GM19395 (cell line): ENCODE results near the gene SPON1.
"Not testable (repeated sequence)": the region's sequence is repeated elsewhere in the genome, so short reads cannot be mapped to it uniquely, and the experiment has no call there.

Source experiments
- ATAC-seq: cut with Tn5 transposase; IDR thresholded peaks from one replicate; pipeline ENCODE4 v1.9.1; 2021; ENCODE audit warnings: mild to moderate bottlenecking, moderate library complexity; ENCODE audit not compliant: unreplicated experiment

SPON1 gene

DNA sequence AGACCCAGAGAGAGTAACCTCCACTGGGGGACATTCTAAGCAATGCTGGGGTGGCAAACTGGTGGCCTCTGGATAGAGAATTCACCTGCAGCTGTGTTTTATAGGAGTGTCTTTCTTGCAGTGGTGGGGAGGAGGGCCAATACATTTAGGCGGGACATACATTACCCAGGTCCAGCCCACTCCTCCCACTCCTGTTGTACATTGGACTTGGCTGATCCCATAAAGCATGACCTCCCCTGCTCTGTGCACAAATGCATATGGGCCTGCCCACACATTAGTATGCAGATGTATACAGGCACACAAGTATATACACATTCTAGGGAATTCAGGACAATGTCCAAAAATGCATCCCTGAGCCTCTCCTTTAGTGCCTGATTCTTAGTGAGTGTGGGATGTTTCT, 297.4 kb downstream of the SPON1 start:
- no peak for ATAC-seq

DNA sequence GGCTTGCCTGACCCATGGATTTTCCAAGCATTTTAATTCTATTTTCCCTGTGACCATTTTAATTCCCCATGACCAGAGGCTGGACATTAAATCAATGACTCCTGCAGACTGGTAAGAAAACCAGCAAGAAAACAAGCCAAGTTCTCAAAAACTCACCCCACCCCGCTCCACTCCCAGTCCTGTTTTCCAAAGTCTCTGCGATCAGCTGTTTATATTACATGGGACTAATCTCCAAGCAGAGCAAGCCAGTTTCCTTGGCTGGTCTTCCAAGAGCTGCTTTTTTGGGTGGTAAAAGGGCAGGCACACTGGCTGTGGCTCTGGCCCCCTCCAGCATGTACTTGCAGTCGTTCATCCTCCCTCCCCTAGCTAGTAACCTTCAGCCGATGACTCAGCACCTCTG, 298.5 kb downstream of the SPON1 start:
- ATAC-seq = no peak

DNA sequence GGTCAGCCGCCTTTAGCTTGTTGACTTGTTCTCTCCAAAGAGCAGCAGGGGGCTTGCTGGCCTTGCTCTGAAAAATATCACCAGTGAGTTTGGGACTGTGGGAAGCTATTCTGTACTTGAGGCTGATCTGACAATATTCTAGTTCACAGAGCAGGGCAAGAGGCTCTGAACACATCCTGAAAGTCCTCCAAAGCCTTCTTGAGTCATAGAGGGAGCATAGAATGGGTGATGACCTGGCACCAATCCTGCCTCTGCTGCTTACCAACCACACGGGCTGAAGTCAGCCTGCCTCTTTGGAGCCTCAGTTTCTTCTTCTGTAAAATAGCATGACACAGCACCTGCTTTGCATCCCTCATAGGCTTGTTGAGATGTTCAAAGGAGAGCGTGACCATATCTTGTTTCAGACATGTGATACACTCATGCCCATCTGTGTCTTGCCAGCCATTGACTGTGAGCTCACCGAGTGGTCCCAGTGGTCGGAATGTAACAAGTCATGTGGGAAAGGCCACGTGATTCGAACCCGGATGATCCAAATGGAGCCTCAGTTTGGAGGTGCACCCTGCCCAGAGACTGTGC, 299.8 kb downstream of the SPON1 start:
- no peak for ATAC-seq

DNA sequence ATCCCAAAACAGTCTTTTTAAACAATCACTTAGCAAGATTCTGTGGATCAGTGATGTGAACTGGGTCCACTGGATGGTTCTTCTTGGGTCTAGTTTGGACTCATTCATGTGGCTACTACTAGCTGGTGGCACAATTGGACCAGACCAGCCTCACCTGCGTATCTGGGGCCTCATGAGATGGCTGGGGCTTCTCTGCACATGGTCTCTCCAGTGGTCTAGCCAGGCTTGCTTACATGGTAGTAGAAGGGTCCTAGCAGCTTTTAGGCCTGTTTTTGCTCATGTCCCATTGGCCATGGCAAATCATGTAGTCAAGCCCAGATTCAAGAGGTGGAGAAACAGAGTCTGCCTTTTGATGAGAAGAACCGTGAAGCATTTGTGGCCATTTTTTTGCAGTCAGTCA, 302.4 kb downstream of the SPON1 start:
- no peak for ATAC-seq

DNA sequence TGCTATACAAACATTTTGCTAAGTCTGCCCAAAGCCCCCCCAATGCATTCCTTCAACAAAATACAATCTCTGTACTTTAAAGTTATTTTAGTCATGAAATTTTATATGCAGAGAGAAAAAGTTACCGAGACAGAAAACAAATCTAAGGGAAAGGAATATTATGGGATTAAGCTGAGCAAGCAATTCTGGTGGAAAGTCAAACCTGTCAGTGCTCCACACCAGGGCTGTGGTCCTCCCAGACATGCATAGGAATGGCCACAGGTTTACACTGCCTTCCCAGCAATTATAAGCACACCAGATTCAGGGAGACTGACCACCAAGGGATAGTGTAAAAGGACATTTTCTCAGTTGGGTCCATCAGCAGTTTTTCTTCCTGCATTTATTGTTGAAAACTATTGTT, 304.1 kb downstream of the SPON1 start:
- ATAC-seq = no peak

DNA sequence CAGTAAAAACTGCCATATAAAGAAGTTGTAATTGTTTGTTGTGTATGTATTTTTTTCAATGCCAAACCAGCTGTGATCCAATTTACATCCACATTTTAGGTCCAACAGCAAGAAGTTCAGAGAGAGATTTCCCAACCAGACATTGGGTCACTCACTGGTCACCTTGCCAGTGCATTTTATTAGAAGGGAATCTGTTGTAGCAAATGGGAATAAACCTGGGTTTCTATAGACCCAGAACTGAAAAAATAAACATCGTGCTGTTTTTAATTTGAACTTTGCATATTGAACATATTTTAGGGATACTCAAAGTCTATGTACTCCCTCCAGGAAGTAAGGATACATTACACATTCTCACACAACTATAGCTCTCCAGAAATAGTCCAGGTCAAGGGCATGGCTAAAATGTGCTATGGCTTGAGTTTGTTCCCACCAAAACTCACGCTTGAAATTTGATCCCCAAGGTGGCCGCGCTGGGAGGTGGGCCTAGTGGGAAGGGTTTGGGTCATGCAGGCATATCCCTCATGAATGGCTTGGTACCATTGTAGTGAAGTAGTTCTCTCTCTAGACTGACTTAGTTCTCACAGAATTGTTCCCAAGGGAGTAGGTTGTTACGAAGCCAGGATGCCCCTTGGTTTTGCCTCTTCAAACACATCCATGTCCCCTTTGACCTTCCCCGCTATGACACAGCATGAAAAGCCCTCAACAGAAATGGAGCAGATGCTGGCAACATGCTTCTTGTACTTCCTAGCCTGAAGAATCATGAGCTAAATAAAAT, 305.5 kb downstream of the SPON1 start:
- no peak for ATAC-seq

DNA sequence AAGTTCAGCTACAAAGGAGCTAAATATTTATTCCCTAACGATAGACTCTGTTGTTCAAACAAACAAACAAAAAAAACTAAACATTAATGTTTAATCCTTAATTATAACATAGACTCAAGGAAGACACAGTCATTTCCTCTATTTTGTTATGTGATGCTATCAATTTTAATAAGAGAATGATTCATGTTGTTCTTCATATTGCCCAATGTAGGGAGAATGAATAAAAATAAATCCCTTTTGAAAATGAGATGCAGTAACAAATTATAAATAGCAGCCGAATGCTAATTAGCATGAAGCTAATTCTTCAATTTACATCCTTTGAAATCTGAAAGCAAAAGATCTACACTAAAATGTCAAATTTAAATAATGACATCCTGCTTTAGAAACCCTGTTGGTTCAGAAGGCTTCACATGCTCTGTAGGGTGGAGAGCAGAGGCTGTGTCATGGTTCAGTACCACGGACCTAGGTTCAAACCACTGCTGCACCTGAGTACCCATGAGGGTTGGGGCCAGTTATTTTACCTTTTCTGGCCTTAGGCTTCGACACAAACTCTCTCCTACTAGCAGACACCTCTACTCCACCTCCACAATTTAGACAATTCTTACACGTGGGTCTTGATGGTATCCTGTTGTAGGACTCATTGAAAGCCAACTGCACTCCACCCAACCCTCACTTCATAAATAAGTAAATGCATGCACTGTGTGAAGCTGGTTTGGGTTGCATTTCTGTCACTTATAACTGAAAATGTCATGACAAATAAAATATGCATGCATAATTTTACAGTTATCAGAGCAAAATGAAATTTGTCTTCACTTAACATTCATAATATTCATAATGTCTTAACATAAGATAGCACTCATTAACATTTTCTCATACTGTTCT, 307.4 kb downstream of the SPON1 start:
- no peak for ATAC-seq

DNA sequence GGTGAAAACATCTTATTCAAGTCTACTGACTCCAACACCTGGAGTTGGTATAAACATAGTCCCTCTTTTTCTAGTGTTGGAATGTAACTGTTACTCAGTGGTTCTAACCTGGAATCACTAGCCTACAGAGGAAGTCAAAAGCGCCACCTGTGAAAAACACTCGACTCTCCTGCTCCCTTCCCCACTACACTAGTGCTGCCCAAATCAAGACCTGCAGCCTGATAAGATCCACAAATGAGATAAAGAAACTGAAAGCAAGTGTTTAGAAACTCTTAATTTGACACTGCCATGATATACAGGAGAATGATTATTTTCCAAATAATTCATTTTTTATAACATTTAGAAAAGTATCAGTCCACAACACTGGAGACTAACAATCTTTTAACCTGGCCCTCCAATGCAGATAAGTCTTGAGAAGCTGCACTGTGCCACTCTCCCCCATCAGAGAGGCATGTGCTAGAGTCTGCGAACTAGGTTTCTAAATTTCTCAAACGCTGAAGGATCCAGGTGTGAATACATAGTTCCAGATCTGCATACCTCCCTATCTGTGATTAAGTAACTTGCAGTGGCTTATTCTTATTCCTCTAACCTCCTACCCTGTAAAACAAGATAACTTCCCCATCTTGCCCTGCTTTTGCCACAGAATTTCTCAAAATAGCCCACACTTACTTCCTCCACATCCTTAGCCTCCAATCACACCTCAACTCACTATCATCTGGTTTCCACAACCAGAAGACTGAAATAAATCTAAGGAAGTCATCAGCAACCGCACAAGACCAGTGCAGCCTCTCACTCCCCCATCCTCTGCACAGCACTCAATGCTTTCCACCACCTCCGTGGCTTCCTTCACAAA, 308.4 kb downstream of the SPON1 start:
- ATAC-seq = peak; percentile 77

DNA sequence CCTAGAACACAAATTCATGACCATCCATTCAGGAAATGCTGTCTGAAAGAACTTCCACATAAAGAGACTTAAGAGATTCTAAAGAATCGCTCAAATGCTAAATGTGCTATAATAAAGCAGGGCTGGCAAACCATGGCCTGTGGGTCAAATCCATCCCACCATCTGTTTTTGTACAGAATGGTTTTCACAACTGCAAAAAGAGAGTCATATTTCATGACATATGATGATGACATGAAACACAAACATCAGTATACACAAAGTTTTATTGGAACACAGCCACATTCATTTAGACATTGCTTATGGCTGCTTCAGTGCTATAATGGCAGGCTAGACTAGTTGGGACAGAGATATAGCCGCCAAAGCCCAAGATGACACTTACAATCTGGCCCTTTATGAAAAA, 311.4 kb downstream of the SPON1 start:
- ATAC-seq = no peak

DNA sequence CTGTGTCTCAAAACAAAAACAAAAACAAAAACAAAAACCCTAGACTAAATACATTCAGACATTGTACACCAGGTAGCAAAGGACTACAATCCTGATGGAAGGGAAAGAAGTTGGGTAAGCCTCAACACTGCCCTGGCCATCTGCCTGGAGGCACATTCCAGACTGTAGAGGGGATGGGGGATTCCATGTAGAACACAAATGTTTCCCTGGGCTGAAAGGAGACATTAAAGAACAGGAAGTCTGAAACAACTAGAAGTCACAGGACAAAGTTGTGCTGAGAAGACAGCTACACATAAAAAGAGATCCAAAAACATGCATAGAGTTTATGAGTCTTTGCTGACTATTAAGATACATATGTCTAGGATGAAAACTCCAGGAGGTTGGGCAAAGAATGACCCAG, 312.6 kb downstream of the SPON1 start:
- no peak for ATAC-seq

DNA sequence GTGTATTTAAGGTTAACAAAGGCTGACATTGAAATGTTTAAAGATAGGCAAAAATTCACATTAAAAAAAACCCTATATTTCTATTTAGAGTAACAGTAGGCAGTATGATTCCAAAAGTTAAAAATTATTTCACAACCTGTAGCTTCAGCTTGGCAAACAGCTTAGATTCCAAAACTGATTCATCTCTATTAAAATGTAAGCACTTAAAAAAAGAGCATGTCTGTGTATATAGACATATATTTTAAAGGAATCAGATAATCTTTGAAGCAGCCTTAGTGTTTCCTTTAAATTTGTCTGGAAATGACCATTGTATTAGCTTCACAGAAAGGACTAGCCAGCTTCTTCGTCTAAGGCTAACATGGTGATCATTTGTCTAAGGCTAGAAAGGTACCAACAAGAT, 316.3 kb downstream of the SPON1 start:
- ATAC-seq = not testable (repeated sequence)

DNA sequence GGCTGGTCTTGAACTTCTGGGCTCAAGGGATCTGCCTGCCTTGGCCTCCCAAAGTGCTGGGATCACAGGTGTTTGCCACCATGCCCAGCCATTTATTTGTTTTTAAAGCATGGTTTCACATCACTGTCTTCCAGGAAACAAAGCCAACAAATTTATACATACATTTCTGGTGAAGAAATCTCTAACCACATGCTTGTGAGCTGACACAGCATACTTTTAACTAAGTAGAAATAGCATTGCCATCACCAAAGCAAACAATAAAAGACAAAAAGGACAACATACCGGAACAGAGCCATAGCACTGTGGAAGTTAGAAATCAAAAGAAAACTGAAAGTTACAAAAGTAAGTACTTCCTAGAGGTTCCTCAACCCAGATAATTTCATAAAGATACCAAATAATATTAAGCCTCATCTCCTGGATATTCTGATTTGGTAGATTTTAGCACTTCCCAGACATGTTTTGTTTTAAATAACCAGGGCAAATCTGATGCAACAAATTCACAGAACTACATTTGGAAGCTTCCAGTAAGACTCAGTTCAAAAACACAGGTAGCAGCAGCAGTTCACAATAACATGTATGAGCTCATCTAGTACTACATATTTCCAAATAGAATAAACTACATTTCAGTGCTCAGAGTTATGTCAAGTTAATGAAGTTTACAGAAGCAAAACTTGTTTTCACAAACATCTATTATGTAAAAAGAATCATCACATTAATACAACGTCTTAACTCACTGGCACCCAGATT, 325.8 kb downstream of the SPON1 start:
- ATAC-seq = no peak

DNA sequence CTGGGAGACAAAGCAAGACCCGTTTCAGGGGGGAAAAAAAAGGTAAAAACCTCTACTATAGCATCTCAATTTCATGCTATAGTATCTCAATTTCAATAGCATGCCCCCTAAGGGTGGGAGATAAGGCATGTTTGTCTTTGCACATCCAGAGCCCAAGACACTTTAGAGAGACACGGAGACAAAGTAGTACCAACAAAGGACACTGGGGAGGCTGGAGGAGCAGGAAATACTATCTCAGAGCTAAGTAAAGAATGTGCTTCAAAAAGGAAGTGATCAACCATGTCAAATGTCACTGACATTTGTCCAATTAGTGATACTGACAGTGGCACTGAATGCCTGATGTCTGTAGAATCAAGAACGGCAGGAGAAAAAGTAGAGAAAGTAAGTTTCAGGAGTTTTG, 327.9 kb downstream of the SPON1 start:
- ATAC-seq = no peak

DNA sequence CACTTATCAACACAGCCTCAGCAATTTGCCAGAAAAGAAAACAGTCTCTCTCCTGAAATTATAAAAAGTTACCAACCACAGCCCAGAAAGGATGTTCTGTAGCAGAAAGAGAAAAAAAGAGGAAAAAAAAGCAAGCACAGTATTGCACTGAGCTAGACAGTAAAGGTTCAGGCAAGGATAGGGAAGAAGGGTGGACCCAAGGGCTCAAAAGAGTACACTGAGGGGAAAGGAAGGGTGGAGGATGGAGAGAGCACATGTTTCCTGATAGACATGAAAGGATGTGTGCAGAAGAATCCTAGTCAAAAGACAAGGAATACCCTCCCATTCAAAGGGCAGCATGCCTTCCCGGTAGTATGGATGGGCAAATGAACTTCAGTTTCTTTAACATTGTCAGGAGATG, 337.4 kb downstream of the SPON1 start:
- no peak for ATAC-seq

DNA sequence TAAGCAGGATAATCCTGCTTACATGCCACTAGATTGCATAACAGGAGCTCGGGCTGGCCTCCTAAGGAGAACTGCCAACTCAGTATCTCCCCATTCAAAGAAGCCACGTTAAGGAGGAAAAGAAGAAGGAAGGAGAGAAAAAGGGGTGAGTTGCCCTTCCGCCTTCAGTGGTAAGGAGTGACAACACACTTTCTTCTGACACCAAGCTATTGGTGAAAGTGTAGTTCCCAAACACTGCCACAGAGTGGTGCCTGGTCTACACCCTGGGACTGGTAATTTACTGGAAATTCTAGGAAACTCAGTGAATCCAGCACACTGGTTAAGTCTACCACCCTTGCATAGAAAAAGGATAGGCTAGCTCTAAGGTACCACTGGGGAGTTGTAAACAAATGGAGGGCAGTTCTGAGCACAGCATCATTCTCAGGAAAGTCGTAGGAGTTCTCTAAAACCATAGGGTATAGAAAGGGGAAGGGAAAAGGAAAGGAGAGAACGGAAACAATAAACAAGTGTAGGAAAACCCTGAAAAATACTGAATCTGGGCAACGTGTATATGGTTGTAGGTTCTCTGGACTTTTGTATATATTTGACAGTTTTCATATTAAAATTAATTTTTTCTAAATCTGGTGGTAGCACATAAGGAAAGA, 338.3 kb downstream of the SPON1 start:
- ATAC-seq = peak; percentile 87

DNA sequence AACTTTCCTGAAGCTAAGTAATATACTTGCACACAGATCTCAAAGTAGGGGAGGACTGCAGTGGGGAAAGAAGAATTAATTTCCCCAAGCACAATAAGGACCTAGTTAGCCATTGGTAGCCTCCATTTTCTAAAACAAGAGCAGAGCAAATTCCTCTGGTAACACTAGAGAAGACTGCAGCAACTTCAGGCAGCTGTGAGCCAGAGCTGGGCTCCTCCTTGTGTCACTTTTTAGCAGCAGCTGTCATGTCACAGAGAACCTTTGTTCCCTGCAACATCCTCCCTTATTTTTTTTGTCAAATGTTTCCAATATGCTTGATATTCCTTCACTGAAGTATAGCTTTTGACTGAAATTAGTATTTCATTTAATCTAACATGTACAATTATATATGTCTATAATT, 342.1 kb downstream of the SPON1 start:
- no peak for ATAC-seq

DNA sequence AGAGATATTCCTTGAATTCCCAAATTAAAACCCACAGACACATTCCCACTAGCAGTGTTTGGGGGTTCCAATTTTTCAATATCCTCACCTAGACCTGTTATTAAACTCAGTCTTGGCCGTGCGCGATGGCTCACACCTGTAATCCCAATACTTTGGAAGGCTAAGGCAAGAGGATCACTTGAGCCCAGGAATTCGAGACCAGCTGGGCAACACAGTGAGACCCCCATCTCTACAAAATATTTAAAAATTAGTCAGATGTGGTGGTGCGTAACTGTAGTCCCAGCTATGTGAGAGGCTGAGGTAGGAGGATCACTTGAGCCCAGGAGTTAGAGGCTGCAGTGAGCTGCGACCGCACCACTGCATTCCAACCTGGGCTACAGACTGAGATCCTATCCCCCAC, 343.1 kb downstream of the SPON1 start:
- no peak for ATAC-seq

DNA sequence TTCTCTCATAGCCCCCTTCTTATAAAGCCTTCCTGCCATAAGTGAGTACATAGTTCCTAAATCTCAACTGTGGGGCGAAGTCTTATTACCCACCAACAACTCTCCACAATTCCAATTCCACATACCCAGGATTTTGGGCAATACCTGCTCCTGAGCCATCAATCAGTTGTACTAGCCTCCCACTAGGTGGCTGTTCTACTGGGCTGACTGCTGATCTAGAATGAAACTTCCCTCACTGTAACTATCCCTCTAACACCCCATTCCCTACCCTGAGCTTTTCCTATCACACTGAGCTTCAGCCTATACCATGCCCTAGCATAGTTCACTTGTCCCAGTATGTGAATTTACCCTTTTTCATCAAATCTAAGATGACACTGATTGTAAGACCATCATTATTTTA, 344.0 kb downstream of the SPON1 start:
- ATAC-seq = no peak

DNA sequence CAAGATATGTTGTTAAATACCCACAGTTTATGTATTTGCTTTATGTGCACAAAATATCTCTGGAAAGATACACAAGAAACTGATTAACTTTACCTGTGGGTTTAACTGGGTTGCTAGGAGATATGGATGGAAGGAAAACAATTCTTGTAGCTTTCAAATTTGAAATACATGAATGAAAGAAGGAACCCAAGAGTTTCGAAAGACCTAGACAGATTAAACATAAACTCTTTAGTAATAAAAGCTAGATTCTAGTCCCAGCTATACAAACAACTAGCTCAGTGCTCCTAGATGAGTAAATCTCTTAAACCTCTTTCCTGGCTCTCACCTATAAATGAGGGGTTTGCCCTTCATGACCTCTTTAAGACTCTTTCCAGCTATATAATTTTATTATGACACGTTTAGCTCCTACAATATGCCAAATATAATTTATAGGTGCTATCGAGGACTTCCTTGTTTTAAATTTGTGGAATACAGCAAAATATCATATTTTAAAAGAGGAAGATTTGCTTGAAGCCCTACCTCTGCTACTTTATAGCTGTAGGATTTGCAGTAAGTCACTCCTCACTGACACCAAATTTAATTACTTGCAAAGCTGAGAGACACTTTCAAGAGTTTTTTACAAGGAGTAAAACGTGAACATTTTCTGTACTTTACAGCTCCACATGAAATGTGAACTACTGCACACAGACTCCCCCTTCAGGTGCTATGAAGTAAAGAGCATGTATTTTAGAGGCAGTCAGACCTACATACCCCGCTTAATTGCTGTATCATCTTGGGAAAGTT, 345.8 kb downstream of the SPON1 start:
- peak; percentile 48 for ATAC-seq
